Neuronal stem cell (in vitro differentiated cells): ENCODE results near the gene HECW1.

Experiments
- DNase-seq: peaks from one replicate; pipeline ENCODE4 v3.0.0-alpha.2; 2013; ENCODE audit warnings: low spot score
- H2AFZ ChIP-seq: one replicate; pipeline ENCODE4 v1.6.1; 2013; ENCODE audit warnings: mild to moderate bottlenecking, low read length, inconsistent platforms
- H2AK5ac ChIP-seq: 2 replicates; pipeline ENCODE4 v1.6.1; 2013; ENCODE audit warnings: low read depth, mild to moderate bottlenecking, inconsistent platforms, low read length, moderate library complexity, mixed read lengths
- H2BK120ac ChIP-seq: 2 replicates; pipeline ENCODE4 v1.6.1; 2013; ENCODE audit warnings: low read depth, mild to moderate bottlenecking, inconsistent platforms, low read length, moderate library complexity, mixed read lengths
- H2BK12ac ChIP-seq: one replicate; pipeline ENCODE4 v1.6.1; 2013; ENCODE audit warnings: low read length, inconsistent platforms
- H2BK15ac ChIP-seq: 2 replicates; pipeline ENCODE4 v1.6.1; 2013; ENCODE audit warnings: mild to moderate bottlenecking, low read length, inconsistent platforms, mixed read lengths
- H2BK5ac ChIP-seq: one replicate; pipeline ENCODE4 v1.6.1; 2013; ENCODE audit warnings: inconsistent platforms, mild to moderate bottlenecking, low read length, moderate library complexity
- H3K14ac ChIP-seq: one replicate; pipeline ENCODE4 v1.6.1; 2013; ENCODE audit warnings: low read length, inconsistent platforms
- H3K18ac ChIP-seq: 2 replicates; pipeline ENCODE4 v1.6.1; 2013; ENCODE audit warnings: low read length, inconsistent platforms
- H3K23ac ChIP-seq: 2 replicates; pipeline ENCODE4 v1.6.1; 2013; ENCODE audit warnings: low read depth, mild to moderate bottlenecking, mixed read lengths, low read length, inconsistent platforms; ENCODE audit not compliant: poor library complexity
- H3K27ac ChIP-seq: replicated peaks from 3 replicates; pipeline ENCODE4 v1.5.1; 2013; ENCODE audit warnings: low read length, inconsistent platforms
- H3K27me3 ChIP-seq, 3 experiments: 2 replicates each; pipeline ENCODE4 v1.6.1; 2013; ENCODE audit warnings: low read length in 3 of 3, mild to moderate bottlenecking in 2 of 3, inconsistent platforms in 1 of 3, low read depth in 1 of 3, mixed read lengths in 1 of 3, moderate library complexity in 1 of 3; ENCODE audit not compliant: control insufficient read depth in 3 of 3, insufficient read depth in 3 of 3
- H3K36me3 ChIP-seq, 2 donors: replicated peaks in 1 of 2; 2 replicates each; pipeline ENCODE4 v1.6.1; 2013; ENCODE audit warnings: low read length in 2 of 2; ENCODE audit not compliant: control insufficient read depth in 2 of 2, insufficient read depth in 2 of 2
- H3K4ac ChIP-seq: 2 replicates; pipeline ENCODE4 v1.6.1; 2013; ENCODE audit warnings: inconsistent platforms, mild to moderate bottlenecking, low read length, moderate library complexity
- H3K4me1 ChIP-seq, 2 donors: 1 replicate in 1 of 2; 2 replicates in 1 of 2; pipeline ENCODE4 v1.6.1; 2013; ENCODE audit warnings: low read length in 2 of 2, low read depth in 1 of 2; ENCODE audit not compliant: control insufficient read depth in 2 of 2, insufficient read depth in 1 of 2
- H3K4me2 ChIP-seq: one replicate; pipeline ENCODE4 v1.6.1; 2013; ENCODE audit warnings: mild to moderate bottlenecking, low read length, inconsistent platforms; ENCODE audit not compliant: insufficient read depth, poor library complexity, severe bottlenecking
- H3K4me3 ChIP-seq, 2 donors: 2 replicates each; pipeline ENCODE4 v1.5.1; 2013; ENCODE audit warnings: low read length in 2 of 2, mild to moderate bottlenecking in 2 of 2, inconsistent platforms in 1 of 2, moderate library complexity in 1 of 2
- H3K79me1 ChIP-seq: one replicate; pipeline ENCODE4 v1.6.1; 2013; ENCODE audit warnings: low read depth, mild to moderate bottlenecking, inconsistent platforms, low read length, moderate library complexity
- H3K9ac ChIP-seq: one replicate; pipeline ENCODE4 v1.6.1; 2013; ENCODE audit warnings: mild to moderate bottlenecking, low read depth, low read length, inconsistent platforms; ENCODE audit not compliant: poor library complexity
- H3K9me3 ChIP-seq, 2 donors: replicated peaks in 1 of 2; 2 replicates each; pipeline versions ENCODE3 to v1.6.1; 2013; ENCODE audit warnings: low read length in 2 of 2, mild to moderate bottlenecking in 2 of 2, inconsistent platforms in 1 of 2, low read depth in 1 of 2, mixed read lengths in 1 of 2, moderate library complexity in 1 of 2; ENCODE audit not compliant: control insufficient read depth in 2 of 2, insufficient read depth in 1 of 2
- H4K8ac ChIP-seq: one replicate; pipeline ENCODE4 v1.6.1; 2013; ENCODE audit warnings: low read depth, mild to moderate bottlenecking, inconsistent platforms, low read length, moderate library complexity
- H4K91ac ChIP-seq: one replicate; pipeline ENCODE4 v1.6.1; 2013; ENCODE audit warnings: low read length, low read depth, mild to moderate bottlenecking, inconsistent platforms; ENCODE audit not compliant: poor library complexity
- WGBS, 2 donors: extraction: QIAGEN DNeasy Blood & Tissue Kit; methylation state at CpG; one replicate each; pipeline ENCODE4 v1.1.7; 2013; ENCODE audit warnings: missing lambda C conversion rate in 2 of 2, mixed read lengths in 1 of 2; ENCODE audit not compliant: insufficient read length in 2 of 2, insufficient replicate concordance in 1 of 2; ENCODE audit errors: extremely low coverage in 2 of 2; 5-methylcytosine and 5-hydroxymethylcytosine counted together

Gene HECW1

DNA sequence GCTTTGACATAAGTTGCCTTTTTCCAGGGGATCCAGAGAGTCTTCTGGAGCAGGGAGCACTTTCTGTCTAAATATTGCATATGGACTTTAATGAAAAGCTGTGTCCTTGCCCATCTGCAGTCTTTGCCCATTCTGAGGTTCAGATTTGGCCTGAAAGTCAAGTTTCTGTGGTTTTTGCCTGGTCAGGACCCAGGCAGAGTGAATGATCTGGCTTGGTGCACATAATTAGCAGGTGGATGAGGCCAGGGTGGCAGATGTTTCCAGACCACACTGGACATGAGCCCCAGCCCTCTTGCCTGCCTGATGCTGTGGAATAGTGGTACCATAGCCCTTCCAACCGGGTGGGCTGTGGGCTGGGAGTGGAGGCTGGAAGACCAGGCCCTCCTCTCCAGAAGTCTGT lies 11.0 kb downstream of the HECW1 start:
- no CpG with 5 or more reads among the region's 1 CpG for WGBS, 2 donors

DNA sequence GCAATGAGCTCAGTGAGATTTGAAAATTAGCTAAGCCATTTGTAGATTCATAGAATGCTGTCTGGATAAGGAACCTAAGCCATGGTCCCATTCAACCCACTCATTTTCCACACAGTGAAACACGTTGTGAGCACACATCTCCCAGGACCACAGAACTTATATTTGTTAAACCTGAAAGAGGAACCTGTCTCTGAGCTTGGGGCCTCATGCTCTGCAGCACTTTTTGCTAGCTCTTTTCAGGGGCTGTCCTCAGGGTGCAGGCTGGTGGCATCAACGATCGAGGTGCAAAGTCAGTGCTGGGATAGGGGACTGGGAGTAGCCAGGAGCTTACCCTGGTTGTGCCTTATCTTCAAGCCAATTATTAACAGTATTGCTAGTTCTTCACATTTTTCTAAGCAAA lies 11.9 kb downstream of the HECW1 start:
- no peak overlapping the region for H3K4me2 ChIP-seq
- H3K18ac ChIP-seq, result no peak overlapping the region
- WGBS, 2 donors, result no CpG with 5 or more reads among the region's 3 CpGs
- no peak overlapping the region for H3K23ac ChIP-seq
- H4K91ac ChIP-seq, result no peak overlapping the region
- no peaks in the 10 kb centered on the region for H3K4me1 ChIP-seq
- no peak for DNase-seq
- H3K79me1 ChIP-seq, result no peaks in the 10 kb centered on the region
- no peak overlapping the region for H2BK5ac ChIP-seq
- no peaks in the 10 kb centered on the region for H3K9me3 ChIP-seq
- no peaks in the 10 kb centered on the region for H3K36me3 ChIP-seq
- H2AK5ac ChIP-seq, result no peak overlapping the region
- no peak overlapping the region for H2BK120ac ChIP-seq
- H3K27me3 ChIP-seq, result peaks cover 0 to 25% (median 0%) of the 10 kb centered on the region in 3 experiments
- no peak overlapping the region for H4K8ac ChIP-seq
- no peak overlapping the region for H3K9ac ChIP-seq
- H3K4ac ChIP-seq, result no peak overlapping the region
- H3K27ac ChIP-seq, result no peak overlapping the region
- no peak overlapping the region for H3K4me3 ChIP-seq
- no peak overlapping the region for H3K14ac ChIP-seq
- no peak overlapping the region for H2BK15ac ChIP-seq
- no peak overlapping the region for H2AFZ ChIP-seq
- no peak overlapping the region for H2BK12ac ChIP-seq

More for the DNA sequence above, 11.0 kb downstream of the HECW1 start:
- Histone ChIP-seq H2BK5ac (no peak overlapping the region), H3K4me3 (no peak overlapping the region), H3K4ac (no peak overlapping the region), H3K27ac (no peak overlapping the region), H3K23ac (no peak overlapping the region), H3K4me1 (no peaks in the 10 kb centered on the region), H3K9me3 (no peaks in the 10 kb centered on the region), H4K8ac (no peak overlapping the region), H2AK5ac (no peak overlapping the region), H3K4me2 (no peak overlapping the region), H2BK15ac (no peak overlapping the region), H2BK120ac (no peak overlapping the region), H4K91ac (no peak overlapping the region), H3K27me3 (peaks cover 0 to 33% (median 0%) of the 10 kb centered on the region in 3 experiments), H2AFZ (no peak overlapping the region), H2BK12ac (no peak overlapping the region), H3K14ac (no peak overlapping the region), H3K36me3 (no peaks in the 10 kb centered on the region), H3K9ac (no peak overlapping the region), H3K79me1 (no peaks in the 10 kb centered on the region), H3K18ac (no peak overlapping the region)
- no peak for DNase-seq

DNA sequence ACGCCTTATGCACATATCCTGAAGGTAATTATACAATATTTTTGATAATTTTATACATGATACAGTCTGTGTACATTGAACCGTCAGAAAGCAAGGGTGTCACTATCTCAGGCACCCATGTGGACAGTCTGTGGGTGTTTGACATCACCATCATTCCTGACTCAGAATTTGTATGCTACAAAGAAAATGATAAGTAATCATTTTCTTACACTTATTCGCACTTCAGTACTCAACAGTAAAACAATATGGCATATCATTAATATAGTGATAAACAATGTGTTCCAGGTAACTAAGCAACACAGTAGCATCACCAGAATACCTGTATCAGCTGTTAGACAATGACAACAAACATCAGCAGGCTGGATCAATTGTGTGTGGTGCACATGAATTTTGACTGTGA lies 17.9 kb downstream of the HECW1 start:
- H2BK12ac ChIP-seq, result no peak overlapping the region
- H2BK120ac ChIP-seq, result no peak overlapping the region
- H3K36me3 ChIP-seq, result no peaks in the 10 kb centered on the region
- H3K14ac ChIP-seq, result no peak overlapping the region
- no peaks in the 10 kb centered on the region for H3K79me1 ChIP-seq
- no peak overlapping the region for H3K9ac ChIP-seq
- no peak overlapping the region for H4K91ac ChIP-seq
- H3K18ac ChIP-seq, result no peak overlapping the region
- DNase-seq, result no peak
- H3K23ac ChIP-seq, result no peak overlapping the region
- no peak overlapping the region for H3K27ac ChIP-seq
- no peak overlapping the region for H3K4me2 ChIP-seq
- H2AFZ ChIP-seq, result no peak overlapping the region
- WGBS, 2 donors, result no CpG with 5 or more reads among the region's 3 CpGs
- no peak overlapping the region for H4K8ac ChIP-seq
- no peaks in the 10 kb centered on the region for H3K9me3 ChIP-seq
- no peak overlapping the region for H2BK15ac ChIP-seq
- no peak overlapping the region for H3K4me3 ChIP-seq
- no peak overlapping the region for H2BK5ac ChIP-seq
- no peak overlapping the region for H2AK5ac ChIP-seq
- no peak overlapping the region for H3K4ac ChIP-seq
- H3K27me3 ChIP-seq, result no peaks in the 10 kb centered on the region
- no peaks in the 10 kb centered on the region for H3K4me1 ChIP-seq

DNA sequence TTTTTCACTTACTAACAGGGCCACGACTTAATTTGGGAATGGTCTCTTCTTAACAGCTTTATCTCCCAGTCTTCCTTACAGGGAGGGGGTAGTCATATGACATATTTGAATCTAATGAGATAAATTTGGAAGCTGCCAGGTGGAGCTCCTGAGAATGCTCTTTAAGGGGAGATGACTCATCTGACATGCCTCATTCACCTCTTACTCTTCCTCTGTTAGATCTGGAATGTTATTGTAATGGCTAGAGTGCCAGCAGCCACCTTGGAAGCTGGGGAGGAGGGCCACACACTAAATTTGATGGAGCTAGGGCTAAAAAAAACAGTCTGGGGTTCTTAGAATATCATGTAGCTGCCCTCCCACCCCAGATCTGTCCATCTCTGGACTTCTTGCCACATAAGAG lies 22.7 kb downstream of the HECW1 start:
- no peak overlapping the region for H3K4me2 ChIP-seq
- no peak overlapping the region for H3K27ac ChIP-seq
- H2AFZ ChIP-seq, result no peak overlapping the region
- DNase-seq, result no peak
- no peak overlapping the region for H3K18ac ChIP-seq
- no peak overlapping the region for H4K8ac ChIP-seq
- H2AK5ac ChIP-seq, result no peak overlapping the region
- no peaks in the 10 kb centered on the region for H3K27me3 ChIP-seq
- no peaks in the 10 kb centered on the region for H3K36me3 ChIP-seq
- no peak overlapping the region for H2BK120ac ChIP-seq
- no peak overlapping the region for H3K9ac ChIP-seq
- H3K4ac ChIP-seq, result no peak overlapping the region
- no peak overlapping the region for H2BK15ac ChIP-seq
- H2BK12ac ChIP-seq, result no peak overlapping the region
- H3K9me3 ChIP-seq, result no peaks in the 10 kb centered on the region
- peaks cover 6 to 10% of the 10 kb centered on the region in 2 donors for H3K4me1 ChIP-seq
- H2BK5ac ChIP-seq, result no peak overlapping the region
- no peak overlapping the region for H3K23ac ChIP-seq
- no peak overlapping the region for H3K14ac ChIP-seq
- no peak overlapping the region for H4K91ac ChIP-seq
- H3K4me3 ChIP-seq, result no peak overlapping the region
- no CpG with 5 or more reads among the region's 1 CpG for WGBS, 2 donors
- H3K79me1 ChIP-seq, result no peaks in the 10 kb centered on the region
